ENCODE data around the gene EFCAB11. TPM values are rescaled to one million over a fixed set of nuclear protein-coding genes. Genes with fewer than 3 reads are reported as not detected.

Gene EFCAB11
- total RNA-seq, 1 donor from 2014 or later = 20.8 TPM

GRCh38 chr14:89866458-89866857 is 88.1 kb downstream of the EFCAB11 start:
- no peak for TF ChIP-seq CTCF (IDR thresholded peaks at IDR 0.05; ENCODE audit: unreplicated experiment)
- Mint-ChIP-seq H3K4me3 (ENCODE audit: low read depth) (no peak overlapping the region), H3K27me3 (peaks cover 4% of the 10 kb centered on the region), H3K4me1 (ENCODE audit: low read depth) (no peaks in the 10 kb centered on the region), H3K27ac (no peak overlapping the region), H3K9me3 (ENCODE audit: low read depth) (peaks cover 4% of the 10 kb centered on the region), H3K36me3 (ENCODE audit: insufficient read depth) (peaks cover 11% of the 10 kb centered on the region)
- no peak for DNase-seq (ENCODE audit: low spot score, unreplicated experiment)

DNA sequence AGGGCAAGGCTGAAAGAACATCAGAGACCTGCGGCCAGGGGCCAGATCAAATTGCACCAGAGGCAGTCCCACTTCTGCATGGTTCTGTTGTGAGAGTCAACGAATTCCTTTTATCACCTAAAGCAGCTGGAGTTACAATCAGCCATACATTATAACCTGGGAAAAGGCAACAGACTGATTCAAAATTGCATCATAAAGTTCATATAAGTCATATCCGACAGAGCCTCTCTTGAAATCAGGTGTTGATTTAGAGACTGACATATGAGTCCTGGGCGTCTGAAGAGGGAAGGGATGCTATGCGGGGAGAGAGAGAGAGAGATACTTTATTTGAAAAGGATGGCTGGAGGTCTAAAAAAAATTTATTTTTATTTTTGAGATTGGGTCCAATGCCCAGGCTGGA is 89.4 kb downstream of the EFCAB11 start:
- Mint-ChIP-seq H3K27me3 (peaks cover 11% of the 10 kb centered on the region), H3K4me1 (ENCODE audit: low read depth) (no peaks in the 10 kb centered on the region), H3K27ac (no peak overlapping the region), H3K4me3 (ENCODE audit: low read depth) (no peak overlapping the region), H3K36me3 (ENCODE audit: insufficient read depth) (peaks cover 17% of the 10 kb centered on the region), H3K9me3 (ENCODE audit: low read depth) (peaks cover 4% of the 10 kb centered on the region)
- no peak for DNase-seq (ENCODE audit: low spot score, unreplicated experiment)
- no peak for TF ChIP-seq CTCF (IDR thresholded peaks at IDR 0.05; ENCODE audit: unreplicated experiment)

DNA sequence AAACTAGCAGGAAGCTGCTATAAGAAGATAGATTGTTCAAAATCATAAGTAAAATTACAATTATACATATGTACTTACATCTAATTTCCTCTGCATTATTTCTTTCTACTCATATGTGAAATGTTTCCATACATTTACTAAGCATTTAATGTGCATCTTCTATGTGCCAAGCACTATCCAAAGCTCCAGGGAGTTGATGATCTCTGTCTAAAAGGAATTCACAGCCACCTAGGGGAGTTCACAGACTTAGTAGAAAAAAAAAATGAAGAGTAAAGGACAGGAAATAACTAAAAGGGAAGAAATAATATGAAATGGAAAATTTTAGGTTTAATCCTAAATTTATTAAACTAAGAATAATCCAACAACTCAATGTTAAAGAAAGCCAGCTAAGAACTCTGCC is 91.7 kb downstream of the EFCAB11 start:
- TF ChIP-seq CTCF (IDR thresholded peaks at IDR 0.05; ENCODE audit: unreplicated experiment) = no peak
- no peak overlapping the region for H3K27ac Mint-ChIP-seq
- DNase-seq (ENCODE audit: low spot score, unreplicated experiment) = no peak
- H3K36me3 Mint-ChIP-seq (ENCODE audit: insufficient read depth) = peaks cover 13% of the 10 kb centered on the region
- peaks cover 17% of the 10 kb centered on the region for H3K27me3 Mint-ChIP-seq
- no peak overlapping the region for H3K4me3 Mint-ChIP-seq (ENCODE audit: low read depth)
- H3K4me1 Mint-ChIP-seq (ENCODE audit: low read depth) = no peaks in the 10 kb centered on the region
- H3K9me3 Mint-ChIP-seq (ENCODE audit: low read depth) = peaks cover 4% of the 10 kb centered on the region

GRCh38 chr14:89861630-89862029 is 92.9 kb downstream of the EFCAB11 start:
- DNase-seq (ENCODE audit: low spot score, unreplicated experiment) = no peak
- no peaks in the 10 kb centered on the region for H3K4me1 Mint-ChIP-seq (ENCODE audit: low read depth)
- peaks cover 25% of the 10 kb centered on the region for H3K27me3 Mint-ChIP-seq
- no peak overlapping the region for H3K27ac Mint-ChIP-seq
- TF ChIP-seq CTCF (IDR thresholded peaks at IDR 0.05; ENCODE audit: unreplicated experiment) = no peak
- no peaks in the 10 kb centered on the region for H3K9me3 Mint-ChIP-seq (ENCODE audit: low read depth)
- H3K36me3 Mint-ChIP-seq (ENCODE audit: insufficient read depth) = peaks cover 11% of the 10 kb centered on the region
- no peak overlapping the region for H3K4me3 Mint-ChIP-seq (ENCODE audit: low read depth)

DNA sequence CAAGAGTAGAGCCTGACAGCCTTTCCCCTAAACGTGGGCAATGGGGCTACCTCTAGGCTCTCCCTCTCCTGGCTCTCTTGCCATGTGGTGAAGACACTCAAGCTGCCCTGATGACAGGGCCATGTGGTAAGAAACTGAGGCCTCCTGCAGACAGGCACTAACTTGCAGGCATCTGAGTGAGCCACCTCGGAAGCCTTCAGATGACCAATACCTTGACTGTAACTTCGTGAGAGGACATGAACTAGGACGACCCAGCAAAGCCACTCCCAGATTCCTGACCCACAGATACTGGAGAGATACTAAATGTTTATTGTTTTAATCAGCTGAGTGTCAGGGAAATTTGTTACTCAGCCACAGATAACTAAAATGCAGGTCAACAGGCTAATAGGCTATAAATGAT is 96.4 kb downstream of the EFCAB11 start:
- Mint-ChIP-seq H3K4me3 (ENCODE audit: low read depth) (no peak overlapping the region), H3K9me3 (ENCODE audit: low read depth) (no peaks in the 10 kb centered on the region), H3K4me1 (ENCODE audit: low read depth) (no peaks in the 10 kb centered on the region), H3K36me3 (ENCODE audit: insufficient read depth) (peaks cover 9% of the 10 kb centered on the region), H3K27ac (no peak overlapping the region), H3K27me3 (peaks cover 32% of the 10 kb centered on the region)
- DNase-seq (ENCODE audit: low spot score, unreplicated experiment) = no peak
- no peak for TF ChIP-seq CTCF (IDR thresholded peaks at IDR 0.05; ENCODE audit: unreplicated experiment)
